ENCODE data around the gene SHQ1.

The SHQ1 gene

GRCh38 chr3:72708441-72708840 lies 139.8 kb downstream of the SHQ1 start:
- Histone ChIP-seq H3F3A (ENCODE audit: insufficient read depth, low read length) (no peaks in the 10 kb centered on the region), H3K4me2 (ENCODE audit: low read length) (no peak overlapping the region), H4K20me1 (ENCODE audit: insufficient read depth, low read length) (no peaks in the 10 kb centered on the region), H3K9me3 (ENCODE audit: low read length) (no peaks in the 10 kb centered on the region), H3K27ac (ENCODE audit: low read depth, low read length, poor library complexity, severe bottlenecking) (no peak overlapping the region), H3K9ac (ENCODE audit: low read length) (no peak overlapping the region), H3K36me3 (ENCODE audit: insufficient read depth, low read length) (no peaks in the 10 kb centered on the region), H3K79me2 (ENCODE audit: insufficient read depth, low read length) (no peaks in the 10 kb centered on the region), H2AFZ (ENCODE audit: low read length) (no peak overlapping the region), H3K9me2 (ENCODE audit: low read depth, low read length) (no peaks in the 10 kb centered on the region), H3K4me1 (ENCODE audit: insufficient read depth, low read length, severe bottlenecking) (no peaks in the 10 kb centered on the region), H3K4me3 (ENCODE audit: low read depth, low read length, poor library complexity, severe bottlenecking) (no peak overlapping the region), H3K27me3 (ENCODE audit: insufficient read depth, low read length) (no peaks in the 10 kb centered on the region; the same call in 1 of the 2 replicates)
- TF ChIP-seq CTCF (IDR thresholded peaks at IDR 0.05; ENCODE audit: low read length) (no peak), EZH2 (IDR thresholded peaks at IDR 0.05; ENCODE audit: borderline replicate concordance, low read length) (no peak)

GRCh38 chr3:72702997-72703396 lies 145.2 kb downstream of the SHQ1 start:
- H3K9me2 ChIP-seq (ENCODE audit: low read depth, low read length): no peaks in the 10 kb centered on the region
- H3K36me3 ChIP-seq (ENCODE audit: insufficient read depth, low read length): no peaks in the 10 kb centered on the region
- no peak overlapping the region for H3K27ac ChIP-seq (ENCODE audit: low read depth, low read length, poor library complexity, severe bottlenecking)
- no peaks in the 10 kb centered on the region for H3K9me3 ChIP-seq (ENCODE audit: low read length)
- H3K79me2 ChIP-seq (ENCODE audit: insufficient read depth, low read length): no peaks in the 10 kb centered on the region
- no peak for TF ChIP-seq CTCF (IDR thresholded peaks at IDR 0.05; ENCODE audit: low read length)
- no peak for TF ChIP-seq EZH2 (IDR thresholded peaks at IDR 0.05; ENCODE audit: borderline replicate concordance, low read length)
- H3K4me2 ChIP-seq (ENCODE audit: low read length): no peak overlapping the region
- H4K20me1 ChIP-seq (ENCODE audit: insufficient read depth, low read length): no peaks in the 10 kb centered on the region
- no peak overlapping the region for H2AFZ ChIP-seq (ENCODE audit: low read length)
- no peaks in the 10 kb centered on the region; the same call in 1 of the 2 replicates for H3K27me3 ChIP-seq (ENCODE audit: insufficient read depth, low read length)
- no peak overlapping the region for H3K9ac ChIP-seq (ENCODE audit: low read length)
- H3F3A ChIP-seq (ENCODE audit: insufficient read depth, low read length): no peaks in the 10 kb centered on the region
- H3K4me3 ChIP-seq (ENCODE audit: low read depth, low read length, poor library complexity, severe bottlenecking): no peak overlapping the region
- no peaks in the 10 kb centered on the region for H3K4me1 ChIP-seq (ENCODE audit: insufficient read depth, low read length, severe bottlenecking)

GRCh38 chr3:72702390-72702789 lies 145.9 kb downstream of the SHQ1 start:
- Histone ChIP-seq H3K4me3 (ENCODE audit: low read depth, low read length, poor library complexity, severe bottlenecking) (no peak overlapping the region), H3K9me3 (ENCODE audit: low read length) (no peaks in the 10 kb centered on the region), H3K27ac (ENCODE audit: low read depth, low read length, poor library complexity, severe bottlenecking) (no peak overlapping the region), H4K20me1 (ENCODE audit: insufficient read depth, low read length) (no peaks in the 10 kb centered on the region), H3K36me3 (ENCODE audit: insufficient read depth, low read length) (no peaks in the 10 kb centered on the region), H2AFZ (ENCODE audit: low read length) (no peak overlapping the region), H3K9ac (ENCODE audit: low read length) (no peak overlapping the region), H3K9me2 (ENCODE audit: low read depth, low read length) (no peaks in the 10 kb centered on the region), H3F3A (ENCODE audit: insufficient read depth, low read length) (no peaks in the 10 kb centered on the region), H3K27me3 (ENCODE audit: insufficient read depth, low read length) (no peaks in the 10 kb centered on the region; the same call in 1 of the 2 replicates), H3K79me2 (ENCODE audit: insufficient read depth, low read length) (no peaks in the 10 kb centered on the region), H3K4me1 (ENCODE audit: insufficient read depth, low read length, severe bottlenecking) (no peaks in the 10 kb centered on the region), H3K4me2 (ENCODE audit: low read length) (no peak overlapping the region)
- no peak for TF ChIP-seq CTCF (IDR thresholded peaks at IDR 0.05; ENCODE audit: low read length)
- no peak for TF ChIP-seq EZH2 (IDR thresholded peaks at IDR 0.05; ENCODE audit: borderline replicate concordance, low read length)
